H1 (cell line): ENCODE measurements around the gene SLC16A8. TPM values are rescaled to one million over a fixed set of nuclear protein-coding genes. Genes with fewer than 3 reads are reported as not detected.

ENCODE experiments used
- CTCF ChIA-PET: fragments of 300-600 bp; sonication (Branson Sonifier 250); formaldehyde crosslinking; loops from one replicate; lab custom pipeline; 2021; ENCODE audit not compliant: partially characterized antibody; lab: Charles Lee
- POLR2A ChIA-PET: fragments of 300-600 bp; sonication (Branson Sonifier 250); formaldehyde crosslinking; loops from one replicate; lab custom pipeline; 2021; ENCODE audit warnings: inconsistent platforms; ENCODE audit not compliant: partially characterized antibody; lab: Charles Lee
- DNase-seq, 2 experiments: peaks; one replicate each; pipeline versions ENCODE4 v3.0.0 to v3.0.0-alpha.2; 2010 to 2022; ENCODE audit warnings: low spot score in 2 of 2, low read depth in 1 of 2, mixed read lengths in 1 of 2
- FAIRE-seq: peaks from 2 replicates; lab custom pipeline; 2011; peaks lifted over from hg19 to GRCh38; lab: Jason Lieb, UNC
- H2AFZ ChIP-seq: 2 replicates; pipeline ENCODE4 v1.8.1; 2012; ENCODE audit warnings: low read length, inconsistent platforms
- H2AK5ac ChIP-seq: 2 replicates; pipeline ENCODE4 v1.6.1; 2013; ENCODE audit warnings: low read depth, low read length
- H2BK120ac ChIP-seq: replicated peaks from 2 replicates; pipeline ENCODE3; 2013; ENCODE audit warnings: low read depth, low read length, inconsistent platforms
- H2BK12ac ChIP-seq: 2 replicates; pipeline ENCODE4 v1.6.1; 2013; ENCODE audit warnings: low read depth, low read length
- H2BK15ac ChIP-seq: 2 replicates; pipeline ENCODE4 v1.6.1; 2013; ENCODE audit warnings: low read length
- H2BK20ac ChIP-seq: 2 replicates; pipeline ENCODE4 v1.6.1; 2013; ENCODE audit warnings: low read length
- H2BK5ac ChIP-seq: 2 replicates; pipeline ENCODE4 v1.6.1; 2013; ENCODE audit warnings: low read depth, low read length
- H3K14ac ChIP-seq: 2 replicates; pipeline ENCODE4 v1.6.1; 2013; ENCODE audit warnings: inconsistent platforms; ENCODE audit not compliant: insufficient read length
- H3K18ac ChIP-seq: 2 replicates; pipeline ENCODE4 v1.6.1; 2013; ENCODE audit warnings: low read length; ENCODE audit errors: extremely low read depth
- H3K23ac ChIP-seq: 2 replicates; pipeline ENCODE4 v1.6.1; 2013; ENCODE audit warnings: inconsistent platforms; ENCODE audit not compliant: insufficient read length
- H3K23me2 ChIP-seq: 2 replicates; pipeline ENCODE4 v1.6.1; 2013; ENCODE audit warnings: low read depth, low read length
- H3K27ac ChIP-seq: 2 replicates; pipeline ENCODE4 v1.6.1; 2011; ENCODE audit warnings: low read depth, low read length, inconsistent platforms
- H3K27me3 ChIP-seq, 4 experiments: replicated peaks in 1 of 4; 1 replicate in 1 of 4; 2 replicates in 3 of 4; pipeline versions ENCODE4 v1.6.1 to v1.8.1; 2011 to 2013; ENCODE audit warnings: low read length in 3 of 4, mild to moderate bottlenecking in 3 of 4, inconsistent platforms in 2 of 4, mixed read lengths in 2 of 4, moderate library complexity in 1 of 4; ENCODE audit not compliant: control insufficient read depth in 3 of 4, insufficient read depth in 3 of 4; ENCODE audit errors: extremely low read depth in 1 of 4
- H3K36me3 ChIP-seq, 4 experiments: 2 replicates each; pipeline versions ENCODE4 v1.6.1 to v1.8.1; 2011 to 2013; ENCODE audit warnings: mild to moderate bottlenecking in 4 of 4, low read length in 3 of 4, moderate library complexity in 2 of 4, control low read depth in 1 of 4, inconsistent platforms in 1 of 4; ENCODE audit not compliant: insufficient read depth in 4 of 4, control insufficient read depth in 2 of 4
- H3K4ac ChIP-seq: replicated peaks from 2 replicates; pipeline ENCODE3; 2013; ENCODE audit warnings: low read length, low read depth, mixed read lengths, inconsistent platforms; ENCODE audit not compliant: insufficient read length
- H3K4me1 ChIP-seq, 4 experiments: replicated peaks in 1 of 4; 1 replicate in 1 of 4; 2 replicates in 3 of 4; pipeline versions ENCODE4 v1.6.1 to v1.8.1; 2011 to 2013; ENCODE audit warnings: low read length in 3 of 4, inconsistent platforms in 2 of 4, mixed read lengths in 1 of 4; ENCODE audit not compliant: insufficient read depth in 4 of 4, control insufficient read depth in 3 of 4
- H3K4me2 ChIP-seq, 2 experiments: 2 replicates each; pipeline versions ENCODE4 v1.6.1 to v1.8.1; 2011 to 2013; ENCODE audit warnings: low read depth in 2 of 2, low read length in 2 of 2, control low read depth in 1 of 2, inconsistent platforms in 1 of 2, mild to moderate bottlenecking in 1 of 2; ENCODE audit not compliant: insufficient read depth in 1 of 2
- H3K4me3 ChIP-seq, 4 experiments: fragments of 200-600, 300-600 bp in 1 of 4; sonication (generic), shearing (Covaris generic), sonication (Bioruptor Twin) in 1 of 4; 2 replicates each; pipeline versions ENCODE4 v1.5.1 to v1.8.1; 2011 to 2016; ENCODE audit warnings: low read length in 4 of 4, low read depth in 3 of 4, control low read depth in 2 of 4, inconsistent platforms in 2 of 4, mild to moderate bottlenecking in 2 of 4, mixed read lengths in 1 of 4, moderate library complexity in 1 of 4; ENCODE audit not compliant: insufficient read depth in 2 of 4; ENCODE audit errors: extremely low read depth in 1 of 4
- H3K56ac ChIP-seq: replicated peaks from 2 replicates; pipeline ENCODE3; 2013; ENCODE audit warnings: low read depth, mild to moderate bottlenecking, mixed read lengths, low read length, inconsistent platforms; ENCODE audit not compliant: insufficient read length
- H3K79me1 ChIP-seq: 2 replicates; pipeline ENCODE4 v1.6.1; 2013; ENCODE audit warnings: low read depth, low read length, control low read depth
- H3K79me2 ChIP-seq, 2 experiments: 2 replicates each; pipeline versions ENCODE4 v1.6.1 to v1.8.1; 2012 to 2013; ENCODE audit warnings: low read length in 2 of 2, mild to moderate bottlenecking in 2 of 2, inconsistent platforms in 1 of 2; ENCODE audit not compliant: insufficient read depth in 2 of 2, control insufficient read depth in 1 of 2
- H3K9ac ChIP-seq, 4 experiments: replicated peaks in 1 of 4; 1 replicate in 1 of 4; 2 replicates in 3 of 4; pipeline versions ENCODE4 v1.6.1 to v1.8.1; 2011 to 2013; ENCODE audit warnings: low read depth in 3 of 4, low read length in 3 of 4, control low read depth in 2 of 4, mild to moderate bottlenecking in 2 of 4, moderate library complexity in 2 of 4, inconsistent platforms in 1 of 4; ENCODE audit errors: extremely low read depth in 1 of 4
- H3K9me3 ChIP-seq, 2 experiments: 2 replicates each; pipeline versions ENCODE4 v1.6.1 to v1.8.1; 2012 to 2013; ENCODE audit warnings: mild to moderate bottlenecking in 2 of 2, moderate library complexity in 2 of 2, control low read depth in 1 of 2, inconsistent platforms in 1 of 2, low read depth in 1 of 2, low read length in 1 of 2, mixed read lengths in 1 of 2; ENCODE audit not compliant: insufficient read depth in 2 of 2
- H4K20me1 ChIP-seq, 2 experiments: replicated peaks in 1 of 2; 2 replicates each; pipeline versions ENCODE3 to v1.8.1; 2011 to 2013; ENCODE audit warnings: inconsistent platforms in 2 of 2, low read length in 2 of 2, mild to moderate bottlenecking in 1 of 2; ENCODE audit not compliant: insufficient read depth in 2 of 2, control insufficient read depth in 1 of 2
- H4K5ac ChIP-seq: 2 replicates; pipeline ENCODE4 v1.6.1; 2013; ENCODE audit warnings: low read length, low read depth, mixed read lengths, inconsistent platforms; ENCODE audit not compliant: insufficient read length
- H4K8ac ChIP-seq: 2 replicates; pipeline ENCODE4 v1.8.0; 2013; ENCODE audit warnings: mild to moderate bottlenecking, moderate library complexity, low read length, inconsistent platforms; ENCODE audit not compliant: insufficient read depth; ENCODE audit errors: extremely low read depth
- H4K91ac ChIP-seq: replicated peaks from 2 replicates; pipeline ENCODE3; 2013; ENCODE audit warnings: low read length, mixed read lengths, inconsistent platforms; ENCODE audit not compliant: insufficient read length
- CREB1 ChIP-seq: IDR thresholded peaks from 2 replicates; pipeline ENCODE4 v1.6.1; 2012; ENCODE audit warnings: inconsistent platforms
- EGR1 ChIP-seq: IDR thresholded peaks from 2 replicates; pipeline ENCODE4 v1.6.1; 2011; ENCODE audit warnings: low read depth, low read length, borderline replicate concordance
- GTF2F1 ChIP-seq: IDR thresholded peaks from 2 replicates; pipeline ENCODE4 v1.6.1; 2012; ENCODE audit warnings: low read depth, low read length, improper control_type of control experiment, borderline replicate concordance
- KDM1A ChIP-seq: fragments of 200-600, 300-600 bp; sonication (generic); IDR thresholded peaks from 2 replicates; pipeline ENCODE4 v1.7.1; 2016; ENCODE audit warnings: mild to moderate bottlenecking, low read length, borderline replicate concordance
- PHF8 ChIP-seq: fragments of 200-600 bp; sonication (generic); conservative IDR thresholded peaks from 2 replicates; pipeline ENCODE4 v1.7.1; 2012; ENCODE audit warnings: low read depth, mild to moderate bottlenecking, inconsistent platforms, low read length, moderate library complexity
- POLR2A ChIP-seq, 2 experiments: IDR thresholded peaks; 1 replicate in 1 of 2; 2 replicates in 1 of 2; pipeline ENCODE4 v1.6.1; 2011; ENCODE audit warnings: low read depth in 2 of 2, low read length in 2 of 2, mild to moderate bottlenecking in 2 of 2; ENCODE audit errors: control extremely low read depth in 1 of 2
- POLR2AphosphoS5 ChIP-seq: IDR thresholded peaks from 2 replicates; pipeline ENCODE4 v1.6.1; 2011; ENCODE audit warnings: low read depth, low read length
- RBBP5 ChIP-seq: IDR thresholded peaks from 2 replicates; pipeline ENCODE4 v1.7.1; 2012; ENCODE audit warnings: low read depth, mild to moderate bottlenecking, inconsistent platforms, low read length, moderate library complexity, borderline replicate concordance
- RXRA ChIP-seq: IDR thresholded peaks from 2 replicates; pipeline ENCODE4 v1.6.1; 2011; ENCODE audit warnings: low read depth, mild to moderate bottlenecking, low read length, moderate library complexity; ENCODE audit not compliant: insufficient read depth
- SP1 ChIP-seq: IDR thresholded peaks from 2 replicates; pipeline ENCODE4 v1.6.1; 2011; ENCODE audit warnings: low read depth, low read length
- SP2 ChIP-seq: IDR thresholded peaks from 2 replicates; pipeline ENCODE4 v1.6.1; 2012; ENCODE audit warnings: mild to moderate bottlenecking, low read length, inconsistent platforms
- TBP ChIP-seq: IDR thresholded peaks from 2 replicates; pipeline ENCODE4 v1.6.1; 2011; ENCODE audit warnings: low read depth, low read length, improper control_type of control experiment
- polyA plus RNA-seq, 7 experiments: library from polyadenylated mRNA; depleted of rRNA in 3 of 7; stranded (reverse) in 5 of 7; unstranded in 2 of 7; fragments of >200 nt in 5 of 7; fragments of 200-250 nt in 2 of 7; gene quantifications; 1 replicate in 5 of 7; 2 replicates in 1 of 7; 4 replicates in 1 of 7; pipeline versions ENCODE4 v1.2.1 to v1.2.3, GENCODE V29; 2011 to 2013; ENCODE audit warnings: missing spikeins in 2 of 7, mixed read lengths in 2 of 7
- total RNA-seq: library from RNA; stranded (reverse); fragmentation: NEBNext Ultra II Directional; extraction: Animal tissue kit (Norgen Biotek cat#: 25700); gene quantifications from 2 replicates; pipeline ENCODE4 v1.2.1, GENCODE V29; 2021
- TF ChIP-seq, protein P1 (sequence below): IDR thresholded peaks from 2 replicates; pipeline ENCODE4 v1.6.1; 2011; ENCODE audit warnings: low read length, improper control_type of control experiment
- TF ChIP-seq, protein P2 (sequence below): IDR thresholded peaks from 2 replicates; pipeline ENCODE4 v1.6.1; 2012; ENCODE audit warnings: inconsistent platforms

Gene SLC16A8
- total and polyA plus RNA-seq, 2 of the 8 experiments (the other 6 are each of a cell fraction or from before 2014, with no cell fraction given): 0.70 TPM; not detected in 1

DNA sequence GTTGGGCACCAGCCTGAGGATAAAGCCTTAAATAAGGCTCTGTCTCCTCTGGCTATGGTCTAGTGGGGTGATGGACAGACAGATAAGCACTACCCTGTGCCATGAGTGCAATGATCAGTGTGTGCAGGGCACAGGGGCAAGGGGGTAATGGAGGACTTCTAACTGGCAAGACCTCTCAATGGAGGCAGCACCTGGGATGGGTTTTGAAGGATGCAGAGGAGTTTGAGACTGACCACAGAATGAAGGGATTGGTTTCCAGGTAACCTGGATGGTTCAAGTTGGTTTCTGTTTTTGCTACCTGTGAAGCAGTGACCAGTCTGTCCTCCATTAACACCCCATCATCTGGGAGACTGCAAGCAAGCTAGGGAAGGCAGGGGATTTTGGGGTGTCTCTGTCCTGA lies 54.6 kb downstream of the SLC16A8 start:
- no peak overlapping the region for H4K5ac ChIP-seq
- H3K18ac ChIP-seq: no peak overlapping the region
- peak overlapping the region; percentile 5; the same call in 1 of the 2 replicates for H2BK15ac ChIP-seq
- no peak overlapping the region for H2BK5ac ChIP-seq
- DNase-seq (no peak), FAIRE-seq (no peak)
- peaks cover 3% of the 10 kb centered on the region; the same call in 1 of the 2 replicates for H3K23me2 ChIP-seq
- no peaks in the 10 kb centered on the region for H3K79me1 ChIP-seq
- H2BK20ac ChIP-seq: no peak overlapping the region
- no peak overlapping the region for H3K23ac ChIP-seq
- no peak overlapping the region for H3K4me3 ChIP-seq
- H3K56ac ChIP-seq: no peak overlapping the region
- no peak overlapping the region for H2BK120ac ChIP-seq
- H4K8ac ChIP-seq: no peak overlapping the region
- H4K20me1 ChIP-seq: peaks cover 0 to 3% of the 10 kb centered on the region in 2 experiments
- H3K9ac ChIP-seq: no peak overlapping the region
- H3K27me3 ChIP-seq: peaks cover 0 to 8% (median under 1%) of the 10 kb centered on the region in 4 experiments; a peak in 1 of 7 replicates
- no peaks in the 10 kb centered on the region for H3K36me3 ChIP-seq
- no peak overlapping the region for H3K4me2 ChIP-seq
- POLR2A ChIA-PET: interaction anchor here (0.8 to 2.0 kb wide), 2 partner anchors 14 to 39 kb away, joined by 3 to 7 read pairs; no protein-coding TSS in a partner anchor
- H3K14ac ChIP-seq: no peak overlapping the region
- CTCF ChIA-PET: interaction anchor here (1.0 to 2.3 kb wide), 4 partner anchors 10 to 35 kb away, joined by 3 to 8 read pairs (median 4); no protein-coding TSS in a partner anchor
- no peak overlapping the region for H2AFZ ChIP-seq
- H4K91ac ChIP-seq: no peak overlapping the region
- no peaks in the 10 kb centered on the region for H3K79me2 ChIP-seq
- H3K4me1 ChIP-seq: peaks cover 0 to 26% (median 13%) of the 10 kb centered on the region in 4 experiments; a peak in 6 of 7 replicates
- no peaks in the 10 kb centered on the region for H3K9me3 ChIP-seq
- H2BK12ac ChIP-seq: peak overlapping the region; percentile 39; the same call in 1 of the 2 replicates
- H3K27ac ChIP-seq: no peak overlapping the region
- 0 out of 2 replicates have a peak overlapping the region, but pooled peaks have one; percentile 41 for H2AK5ac ChIP-seq
- no peak overlapping the region for H3K4ac ChIP-seq
- TF ChIP-seq TBP (no peak), CREB1 (no peak), SP2 (no peak), POLR2A (IDR thresholded peaks at IDR 0.05; ENCODE audit: control extremely low read depth in 1 of 2, low read depth in 2 of 2, low read length in 2 of 2) (no peak), RBBP5 (no peak), EGR1 (no peak), KDM1A (no peak), PHF8 (no peak), RXRA (no peak), POLR2AphosphoS5 (no peak), GTF2F1 (no peak), SP1 (no peak)
- TF ChIP-seq, protein P1, sequence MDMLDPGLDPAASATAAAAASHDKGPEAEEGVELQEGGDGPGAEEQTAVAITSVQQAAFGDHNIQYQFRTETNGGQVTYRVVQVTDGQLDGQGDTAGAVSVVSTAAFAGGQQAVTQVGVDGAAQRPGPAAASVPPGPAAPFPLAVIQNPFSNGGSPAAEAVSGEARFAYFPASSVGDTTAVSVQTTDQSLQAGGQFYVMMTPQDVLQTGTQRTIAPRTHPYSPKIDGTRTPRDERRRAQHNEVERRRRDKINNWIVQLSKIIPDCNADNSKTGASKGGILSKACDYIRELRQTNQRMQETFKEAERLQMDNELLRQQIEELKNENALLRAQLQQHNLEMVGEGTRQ: no peak
- TF ChIP-seq, protein P2, sequence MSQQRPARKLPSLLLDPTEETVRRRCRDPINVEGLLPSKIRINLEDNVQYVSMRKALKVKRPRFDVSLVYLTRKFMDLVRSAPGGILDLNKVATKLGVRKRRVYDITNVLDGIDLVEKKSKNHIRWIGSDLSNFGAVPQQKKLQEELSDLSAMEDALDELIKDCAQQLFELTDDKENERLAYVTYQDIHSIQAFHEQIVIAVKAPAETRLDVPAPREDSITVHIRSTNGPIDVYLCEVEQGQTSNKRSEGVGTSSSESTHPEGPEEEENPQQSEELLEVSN: no peak
